K562 treated with DMSO at 1 percent for 48 hours (cell line): ENCODE measurements around the gene FAM47A. TPM values are rescaled to one million over a fixed set of nuclear protein-coding genes. Genes with fewer than 3 reads are reported as not detected.

Experiments
- total RNA-seq: library from RNA; unstranded; fragments of 300-600 nt; gene quantifications from 2 replicates; pipeline ENCODE4 v1.2.3, GENCODE V29; 2022; ENCODE audit warnings: low replicate concordance; ENCODE audit errors: extremely low read depth

Gene FAM47A
- total RNA-seq: not detected in 2 replicates

DNA sequence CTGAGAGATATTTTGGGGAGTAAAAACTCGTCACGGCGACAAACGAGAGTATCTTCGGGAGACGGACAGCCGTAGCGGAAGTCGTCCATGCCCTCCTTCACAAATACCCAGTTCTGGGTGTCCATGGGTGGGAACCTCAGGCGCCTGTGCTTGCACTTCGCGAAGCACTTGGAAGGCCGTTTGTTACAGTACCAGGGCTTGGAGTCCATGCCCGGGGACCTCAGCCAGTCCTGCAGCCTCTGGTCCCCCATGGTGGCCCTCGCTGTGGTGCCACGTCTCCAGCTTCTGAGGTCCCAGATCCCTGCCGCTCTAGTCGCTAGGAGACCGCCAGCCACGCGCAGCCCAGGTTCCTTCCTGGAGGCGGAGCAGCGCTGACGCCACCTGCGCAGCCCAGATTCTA is at the start of gene FAM47A:
TSS of gene FAM47A (minus strand) at position 287 of the 400 bp plus-strand sequence. CDS start at position 251, 36 bp downstream.

